HAP-1 (cell line): ENCODE data around the gene DAZ2.
"Not testable (repeated sequence)": the region's sequence is repeated elsewhere in the genome, so short reads cannot be mapped to it uniquely, and the experiment has no call there.

Source experiments
- DNase-seq, 2 experiments: peaks; one replicate each; pipeline ENCODE4 v3.0.0-alpha.2; 2016 to 2020; ENCODE audit warnings: low spot score in 2 of 2
- H3K27me3 ChIP-seq: fragments of 250-450 bp; sonication (Bioruptor Pico); 2 replicates; pipeline ENCODE4 v1.5.1; 2020; ENCODE audit warnings: low read depth, mild to moderate bottlenecking, moderate library complexity
- H3K36me3 ChIP-seq: fragments of 250-450 bp; sonication (Bioruptor Pico); replicated peaks from 2 replicates; pipeline ENCODE4 v1.5.1; 2020; ENCODE audit warnings: mild to moderate bottlenecking
- H3K4me1 ChIP-seq: fragments of 250-450 bp; sonication (Bioruptor Pico); 2 replicates; pipeline ENCODE4 v1.5.1; 2020; ENCODE audit warnings: mild to moderate bottlenecking
- H3K4me3 ChIP-seq: fragments of 250-450 bp; sonication (Bioruptor Pico); 2 replicates; pipeline ENCODE4 v1.5.1; 2020; ENCODE audit warnings: mild to moderate bottlenecking, moderate library complexity
- H3K9me3 ChIP-seq: fragments of 250-450 bp; sonication (Bioruptor Pico); 2 replicates; pipeline ENCODE4 v1.5.1; 2020; ENCODE audit warnings: mild to moderate bottlenecking, moderate library complexity
- in situ Hi-C: fragments of 300-500 bp; cut with MboI; formaldehyde crosslinking; loops from 3 replicates; pipeline ENCODE4 v1.14.3; 2020; ENCODE audit warnings: low sequenced_read_pairs, inconsistent platforms, mixed read lengths

The DAZ2 gene

GRCh38 chrY:23219233-23219632, at the start of gene DAZ2:
Gene DAZ2 (plus strand): TSS chrY:23219533. CDS start chrY:23219741, 208 bp downstream.
- in situ Hi-C loops, H3K36me3 ChIP-seq, DNase-seq, H3K9me3 ChIP-seq, H3K4me1 ChIP-seq, H3K4me3 ChIP-seq, H3K27me3 ChIP-seq: not testable (repeated sequence)

GRCh38 chrY:23198908-23199307, 20.4 kb upstream of the DAZ2 start, which contains the start of gene DAZ1:
Gene DAZ1 (minus strand): TSS chrY:23199008. CDS start chrY:23198800, 208 bp downstream.
- H3K4me1 ChIP-seq, H3K4me3 ChIP-seq, DNase-seq, in situ Hi-C loops, H3K27me3 ChIP-seq, H3K36me3 ChIP-seq, H3K9me3 ChIP-seq: not testable (repeated sequence)

DNA sequence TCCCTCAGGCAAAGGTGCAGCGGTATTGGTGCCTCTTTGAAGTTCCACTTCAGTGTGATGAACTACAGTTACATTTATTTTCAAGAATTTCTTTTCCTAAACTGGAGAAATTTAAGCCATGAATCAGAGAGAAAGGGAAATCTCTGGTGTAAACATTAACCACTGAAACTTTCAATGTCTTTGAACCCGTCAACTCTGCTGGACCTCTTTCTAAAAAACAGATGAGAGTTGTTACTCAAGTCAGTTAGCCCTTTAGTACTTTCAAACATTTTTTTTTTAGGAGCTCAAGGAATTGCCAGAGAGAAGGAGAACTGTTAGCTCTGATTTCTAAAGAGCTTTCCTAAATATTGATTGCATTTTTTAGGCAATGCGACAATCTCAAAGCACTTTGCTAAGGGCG, 11.9 kb upstream of the DAZ2 start:
- in situ Hi-C loops, H3K4me1 ChIP-seq, H3K4me3 ChIP-seq, H3K36me3 ChIP-seq, DNase-seq, H3K9me3 ChIP-seq, H3K27me3 ChIP-seq: not testable (repeated sequence)

GRCh38 chrY:23209802-23210495, 9.4 kb upstream of the DAZ2 start:
- H3K4me3 ChIP-seq, in situ Hi-C loops: not testable (repeated sequence)

DNA sequence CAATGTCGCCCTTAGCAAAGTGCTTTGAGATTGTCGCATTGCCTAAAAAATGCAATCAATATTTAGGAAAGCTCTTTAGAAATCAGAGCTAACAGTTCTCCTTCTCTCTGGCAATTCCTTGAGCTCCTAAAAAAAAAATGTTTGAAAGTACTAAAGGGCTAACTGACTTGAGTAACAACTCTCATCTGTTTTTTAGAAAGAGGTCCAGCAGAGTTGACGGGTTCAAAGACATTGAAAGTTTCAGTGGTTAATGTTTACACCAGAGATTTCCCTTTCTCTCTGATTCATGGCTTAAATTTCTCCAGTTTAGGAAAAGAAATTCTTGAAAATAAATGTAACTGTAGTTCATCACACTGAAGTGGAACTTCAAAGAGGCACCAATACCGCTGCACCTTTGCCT, 8.7 kb upstream of the DAZ2 start:
- H3K27me3 ChIP-seq, in situ Hi-C loops, H3K36me3 ChIP-seq, DNase-seq, H3K4me1 ChIP-seq, H3K9me3 ChIP-seq, H3K4me3 ChIP-seq: not testable (repeated sequence)

More at GRCh38 chrY:23209802-23210495, 9.4 kb upstream of the DAZ2 start:
- DNase-seq, H3K9me3 ChIP-seq, H3K27me3 ChIP-seq, H3K36me3 ChIP-seq, H3K4me1 ChIP-seq: not testable (repeated sequence)
